Liver (tissue), 3 donors: ENCODE data around the gene PYGB.

Experiments used
- CTCF ChIP-seq: fragments of 150-350 bp; IDR thresholded peaks from 2 replicates; pipeline ENCODE4 v1.5.1; 2017; ENCODE audit warnings: improper control_type of control experiment, low read depth, low read length; ENCODE audit not compliant: missing input control
- EGR1 ChIP-seq, 2 donors: IDR thresholded peaks; 2 replicates each; pipeline ENCODE4 v1.6.1; 2016 to 2018; ENCODE audit warnings: antibody characterized with exemption in 2 of 2, low read depth in 2 of 2
- RAD21 ChIP-seq, 2 donors: IDR thresholded peaks; 2 replicates each; pipeline ENCODE4 v1.6.1; 2016; ENCODE audit warnings: antibody characterized with exemption in 2 of 2, mild to moderate bottlenecking in 2 of 2
- YY1 ChIP-seq: IDR thresholded peaks from 2 replicates; pipeline ENCODE4 v1.6.1; 2016; ENCODE audit warnings: antibody characterized with exemption, mild to moderate bottlenecking
- donor health status: healthy.
- donor health status: healthy.

GRCh38 chr20:25274481-25274880, 26.6 kb downstream of the PYGB start:
- TF ChIP-seq CTCF (no peak), YY1 (no peak), RAD21 (IDR thresholded peaks at IDR 0.05) (no peak), EGR1 (IDR thresholded peaks at IDR 0.05; ENCODE audit: low read depth in 2 of 2) (no peak)
